Fibroblast of lung (primary cell): ENCODE measurements around the gene BRD1. TPM values are rescaled to one million over a fixed set of nuclear protein-coding genes. Genes with fewer than 3 reads are reported as not detected.

Experiments
- DNase-seq, 2 donors: peaks; one replicate each; pipeline versions ENCODE4 v3.0.0 to v3.0.0-alpha.2; 2010; ENCODE audit warnings: low read depth in 2 of 2
- H2AFZ ChIP-seq: 2 replicates; pipeline ENCODE4 v1.5.1; 2012; ENCODE audit warnings: low read length, control low read depth, inconsistent platforms
- H3K27ac ChIP-seq: 2 replicates; pipeline ENCODE4 v1.5.1; 2011; ENCODE audit warnings: low read length, control low read depth; ENCODE audit not compliant: insufficient read depth
- H3K27me3 ChIP-seq: 2 replicates; pipeline ENCODE4 v1.5.1; 2011; ENCODE audit warnings: mild to moderate bottlenecking, low read length; ENCODE audit not compliant: control insufficient read depth, insufficient read depth
- H3K36me3 ChIP-seq: 2 replicates; pipeline ENCODE4 v1.5.1; 2011; ENCODE audit warnings: low read length; ENCODE audit not compliant: control insufficient read depth, insufficient read depth
- H3K4me1 ChIP-seq: 2 replicates; pipeline ENCODE4 v1.5.1; 2011; ENCODE audit warnings: low read length; ENCODE audit not compliant: control insufficient read depth, insufficient read depth; ENCODE audit errors: extremely low read depth
- H3K4me2 ChIP-seq: 2 replicates; pipeline ENCODE4 v1.5.1; 2011; ENCODE audit warnings: low read length, control low read depth; ENCODE audit not compliant: insufficient read depth; ENCODE audit errors: extremely low read depth
- H3K4me3 ChIP-seq, 4 experiments: fragments of 200-600 bp in 1 of 4; sonication (generic) in 1 of 4; replicated peaks in 1 of 4; 2 replicates each; pipeline ENCODE4 v1.5.1; 2011 to 2016; ENCODE audit warnings: low read length in 4 of 4, low read depth in 3 of 4, mild to moderate bottlenecking in 3 of 4, control low read depth in 2 of 4, inconsistent platforms in 1 of 4, mixed read lengths in 1 of 4; ENCODE audit not compliant: insufficient read depth in 1 of 4; ENCODE audit errors: control extremely low read depth in 1 of 4
- H3K79me2 ChIP-seq: 2 replicates; pipeline ENCODE4 v1.5.1; 2012; ENCODE audit warnings: mild to moderate bottlenecking, low read length, inconsistent platforms; ENCODE audit not compliant: control insufficient read depth, insufficient read depth
- H3K9ac ChIP-seq: 2 replicates; pipeline ENCODE4 v1.5.1; 2011; ENCODE audit warnings: mild to moderate bottlenecking, low read length, control low read depth; ENCODE audit not compliant: insufficient read depth
- H3K9me3 ChIP-seq: 2 replicates; pipeline ENCODE4 v1.5.1; 2012; ENCODE audit warnings: low read depth, low read length; ENCODE audit not compliant: control insufficient read depth, insufficient read depth
- H4K20me1 ChIP-seq: 2 replicates; pipeline ENCODE4 v1.5.1; 2011; ENCODE audit warnings: low read length; ENCODE audit not compliant: control insufficient read depth, insufficient read depth; ENCODE audit errors: extremely low read depth
- EZH2 ChIP-seq: IDR thresholded peaks from 2 replicates; pipeline ENCODE4 v1.5.1; 2012; ENCODE audit warnings: low read length, control low read depth, mild to moderate bottlenecking; ENCODE audit errors: missing control alignments
- polyA plus RNA-seq, 2 donors: library from polyadenylated mRNA; depleted of rRNA in 1 of 2; stranded (reverse) in 1 of 2; unstranded in 1 of 2; fragments of >200 nt; gene quantifications; 2 replicates each; pipeline ENCODE4 v1.2.1, GENCODE V29; 2011 to 2012; ENCODE audit warnings: missing spikeins in 1 of 2
- total RNA-seq: library from RNA; depleted of rRNA; stranded (reverse); fragments of >200 nt; gene quantifications from 2 replicates; pipeline ENCODE4 v1.2.1, GENCODE V29; 2014
- TF ChIP-seq, protein P1 (sequence below), 2 donors: IDR thresholded peaks in 1 of 2; conservative IDR thresholded peaks in 1 of 2; 1 replicate in 1 of 2; 2 replicates in 1 of 2; pipeline ENCODE4 v1.5.1; 2011 to 2012; ENCODE audit warnings: low read length in 2 of 2, control low read depth in 1 of 2, inconsistent platforms in 1 of 2, low read depth in 1 of 2, mild to moderate bottlenecking in 1 of 2

BRD1 gene
- total and polyA plus RNA-seq, 2 donors (not counting 1 experiment from before 2014, with no cell fraction given) = 4.3 to 26.6 TPM

- H3K9ac ChIP-seq = no peak overlapping the region
- TF ChIP-seq, protein P1, sequence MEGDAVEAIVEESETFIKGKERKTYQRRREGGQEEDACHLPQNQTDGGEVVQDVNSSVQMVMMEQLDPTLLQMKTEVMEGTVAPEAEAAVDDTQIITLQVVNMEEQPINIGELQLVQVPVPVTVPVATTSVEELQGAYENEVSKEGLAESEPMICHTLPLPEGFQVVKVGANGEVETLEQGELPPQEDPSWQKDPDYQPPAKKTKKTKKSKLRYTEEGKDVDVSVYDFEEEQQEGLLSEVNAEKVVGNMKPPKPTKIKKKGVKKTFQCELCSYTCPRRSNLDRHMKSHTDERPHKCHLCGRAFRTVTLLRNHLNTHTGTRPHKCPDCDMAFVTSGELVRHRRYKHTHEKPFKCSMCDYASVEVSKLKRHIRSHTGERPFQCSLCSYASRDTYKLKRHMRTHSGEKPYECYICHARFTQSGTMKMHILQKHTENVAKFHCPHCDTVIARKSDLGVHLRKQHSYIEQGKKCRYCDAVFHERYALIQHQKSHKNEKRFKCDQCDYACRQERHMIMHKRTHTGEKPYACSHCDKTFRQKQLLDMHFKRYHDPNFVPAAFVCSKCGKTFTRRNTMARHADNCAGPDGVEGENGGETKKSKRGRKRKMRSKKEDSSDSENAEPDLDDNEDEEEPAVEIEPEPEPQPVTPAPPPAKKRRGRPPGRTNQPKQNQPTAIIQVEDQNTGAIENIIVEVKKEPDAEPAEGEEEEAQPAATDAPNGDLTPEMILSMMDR (conservative IDR thresholded peaks at IDR 0.05 in 1 of 2, IDR thresholded peaks at IDR 0.05 in 1 of 2; ENCODE audit: low read depth in 1 of 2, low read length in 2 of 2) = no peak
- TF ChIP-seq EZH2 = no peak
- peaks cover 4% of the 10 kb centered on the region for H3K4me1 ChIP-seq
- peaks cover 12% of the 10 kb centered on the region for H3K36me3 ChIP-seq
- peaks cover 1% of the 10 kb centered on the region for H4K20me1 ChIP-seq
- no peak overlapping the region for H3K4me2 ChIP-seq
- no peak overlapping the region for H3K4me3 ChIP-seq
- H3K27me3 ChIP-seq = no peaks in the 10 kb centered on the region
- no peak for DNase-seq
- H3K79me2 ChIP-seq = peaks cover 92% of the 10 kb centered on the region
- H3K27ac ChIP-seq = no peak overlapping the region
- no peak overlapping the region for H2AFZ ChIP-seq
- H3K9me3 ChIP-seq = no peaks in the 10 kb centered on the region
Observed at GRCh38 chr22:49814856-49815255, 12.8 kb downstream of the BRD1 start.

- Histone ChIP-seq H3K36me3 (peaks cover 10% of the 10 kb centered on the region), H4K20me1 (peaks cover 1% of the 10 kb centered on the region)
- TF ChIP-seq, protein P1 (conservative IDR thresholded peaks at IDR 0.05 in 1 of 2, IDR thresholded peaks at IDR 0.05 in 1 of 2; ENCODE audit: low read depth in 1 of 2, low read length in 2 of 2) = no peak
- no peak for TF ChIP-seq EZH2
Observed at GRCh38 chr22:49814164-49814686, 13.4 kb downstream of the BRD1 start.

GRCh38 chr22:49812838-49813237 lies 14.8 kb downstream of the BRD1 start:
- Histone ChIP-seq H3K4me2 (no peak overlapping the region), H3K27ac (no peak overlapping the region), H3K36me3 (peaks cover 8% of the 10 kb centered on the region), H3K27me3 (no peaks in the 10 kb centered on the region), H4K20me1 (no peaks in the 10 kb centered on the region), H3K9ac (no peak overlapping the region), H3K4me1 (peaks cover 4% of the 10 kb centered on the region), H3K4me3 (no peak overlapping the region), H2AFZ (no peak overlapping the region), H3K9me3 (no peaks in the 10 kb centered on the region), H3K79me2 (peaks cover 93% of the 10 kb centered on the region)
- peak in 1 of 2 donors; percentile 28 for DNase-seq
- TF ChIP-seq, protein P1 (conservative IDR thresholded peaks at IDR 0.05 in 1 of 2, IDR thresholded peaks at IDR 0.05 in 1 of 2; ENCODE audit: low read depth in 1 of 2, low read length in 2 of 2) = no peak
- no peak for TF ChIP-seq EZH2

More at GRCh38 chr22:49814164-49814686, 13.4 kb downstream of the BRD1 start:
- Histone ChIP-seq H3K79me2 (peaks cover 91% of the 10 kb centered on the region), H3K9me3 (no peaks in the 10 kb centered on the region), H3K27me3 (no peaks in the 10 kb centered on the region), H3K9ac (no peak overlapping the region), H3K27ac (no peak overlapping the region), H2AFZ (no peak overlapping the region), H3K4me1 (peaks cover 4% of the 10 kb centered on the region), H3K4me3 (no peak overlapping the region), H3K4me2 (no peak overlapping the region)
- no peak for DNase-seq
